Thyroid gland (tissue), 4 donors: ENCODE measurements around the gene VAV3.

Experiments
- POLR2A ChIP-seq, 2 donors: fragments of 450-650 bp; IDR thresholded peaks; one replicate each; pipeline ENCODE4 v1.6.1; 2017; ENCODE audit warnings: antibody characterized with exemption in 2 of 2, mild to moderate bottlenecking in 2 of 2, moderate library complexity in 1 of 2
- TF ChIP-seq, protein P1 (sequence below), 6 experiments: fragments of 200-600 bp in 3 of 6; fragments of 450-650 bp in 3 of 6; sonication (generic) in 3 of 6; IDR thresholded peaks; one replicate each; pipeline ENCODE4 v1.5.1; 2016 to 2019; ENCODE audit warnings: antibody characterized with exemption in 6 of 6, mild to moderate bottlenecking in 2 of 6, inconsistent platforms in 1 of 6, moderate library complexity in 1 of 6

DNA sequence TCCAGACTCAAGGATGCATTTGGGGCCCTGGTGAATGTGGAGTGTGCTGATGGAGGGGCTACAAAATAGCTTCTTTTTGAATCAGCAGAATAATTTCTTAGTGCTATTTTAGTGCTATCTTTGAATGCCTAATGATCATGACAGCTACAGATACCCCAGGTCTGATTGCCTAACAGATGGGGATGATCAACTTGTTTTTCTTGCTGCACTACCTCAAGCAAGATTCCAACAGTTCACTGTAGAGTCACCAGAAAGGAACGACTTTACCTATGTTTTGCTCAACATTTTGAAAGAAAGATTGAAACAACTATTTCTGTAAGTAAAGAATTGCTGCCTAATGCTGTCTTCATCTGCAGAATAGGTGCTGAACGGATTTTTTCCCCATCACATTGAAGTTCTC is 42.6 kb upstream of the VAV3 start:
- TF ChIP-seq, protein P1, sequence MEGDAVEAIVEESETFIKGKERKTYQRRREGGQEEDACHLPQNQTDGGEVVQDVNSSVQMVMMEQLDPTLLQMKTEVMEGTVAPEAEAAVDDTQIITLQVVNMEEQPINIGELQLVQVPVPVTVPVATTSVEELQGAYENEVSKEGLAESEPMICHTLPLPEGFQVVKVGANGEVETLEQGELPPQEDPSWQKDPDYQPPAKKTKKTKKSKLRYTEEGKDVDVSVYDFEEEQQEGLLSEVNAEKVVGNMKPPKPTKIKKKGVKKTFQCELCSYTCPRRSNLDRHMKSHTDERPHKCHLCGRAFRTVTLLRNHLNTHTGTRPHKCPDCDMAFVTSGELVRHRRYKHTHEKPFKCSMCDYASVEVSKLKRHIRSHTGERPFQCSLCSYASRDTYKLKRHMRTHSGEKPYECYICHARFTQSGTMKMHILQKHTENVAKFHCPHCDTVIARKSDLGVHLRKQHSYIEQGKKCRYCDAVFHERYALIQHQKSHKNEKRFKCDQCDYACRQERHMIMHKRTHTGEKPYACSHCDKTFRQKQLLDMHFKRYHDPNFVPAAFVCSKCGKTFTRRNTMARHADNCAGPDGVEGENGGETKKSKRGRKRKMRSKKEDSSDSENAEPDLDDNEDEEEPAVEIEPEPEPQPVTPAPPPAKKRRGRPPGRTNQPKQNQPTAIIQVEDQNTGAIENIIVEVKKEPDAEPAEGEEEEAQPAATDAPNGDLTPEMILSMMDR (IDR thresholded peaks at IDR 0.05): no peak
- no peak for TF ChIP-seq POLR2A (IDR thresholded peaks at IDR 0.05)
